RWPE2 (cell line): ENCODE measurements around the gene ZNF57.
"Not testable (repeated sequence)": the region's sequence is repeated elsewhere in the genome, so short reads cannot be mapped to it uniquely, and the experiment has no call there.

ENCODE experiments used
- ATAC-seq: fragments of 200-7000 bp; cut with Tn5 transposase; 3 replicates; pipeline ENCODE4 v1.9.1; 2021; ENCODE audit warnings: low read depth
- DNase-seq: peaks from one replicate; pipeline ENCODE4 v3.0.0-alpha.2; 2020; ENCODE audit warnings: low spot score
- H3K27ac ChIP-seq: fragments of 450-650 bp; 2 replicates; pipeline ENCODE4 v1.5.1; 2017; ENCODE audit warnings: mild to moderate bottlenecking; ENCODE audit not compliant: poor library complexity, severe bottlenecking
- H3K27me3 ChIP-seq: fragments of 250-450 bp; sonication (Bioruptor Pico); 2 replicates; pipeline ENCODE4 v1.5.1; 2021; ENCODE audit warnings: mild to moderate bottlenecking, moderate library complexity; ENCODE audit not compliant: insufficient read depth, poor library complexity, severe bottlenecking
- H3K36me3 ChIP-seq: fragments of 250-450 bp; sonication (Bioruptor Pico); 2 replicates; pipeline ENCODE4 v1.5.1; 2020; ENCODE audit warnings: low read depth, mild to moderate bottlenecking, moderate library complexity
- H3K4me1 ChIP-seq: fragments of 250-450 bp; sonication (Bioruptor Pico); 2 replicates; pipeline ENCODE4 v1.5.1; 2021; ENCODE audit warnings: mild to moderate bottlenecking, moderate library complexity; ENCODE audit not compliant: insufficient read depth, poor library complexity, severe bottlenecking
- H3K4me3 ChIP-seq: fragments of 250-450 bp; sonication (Bioruptor Pico); 2 replicates; pipeline ENCODE4 v1.5.1; 2021; ENCODE audit warnings: mild to moderate bottlenecking, moderate library complexity; ENCODE audit not compliant: severe bottlenecking
- H3K9me3 ChIP-seq: fragments of 250-450 bp; sonication (Bioruptor Pico); 2 replicates; pipeline ENCODE4 v1.5.1; 2021; ENCODE audit warnings: mild to moderate bottlenecking, moderate library complexity; ENCODE audit not compliant: severe bottlenecking
- TF ChIP-seq, protein P1 (sequence below): fragments of 450-650 bp; IDR thresholded peaks from one replicate; pipeline ENCODE4 v1.5.1; 2017; ENCODE audit warnings: mild to moderate bottlenecking, moderate library complexity; ENCODE audit not compliant: poor library complexity, severe bottlenecking

Gene ZNF57

DNA sequence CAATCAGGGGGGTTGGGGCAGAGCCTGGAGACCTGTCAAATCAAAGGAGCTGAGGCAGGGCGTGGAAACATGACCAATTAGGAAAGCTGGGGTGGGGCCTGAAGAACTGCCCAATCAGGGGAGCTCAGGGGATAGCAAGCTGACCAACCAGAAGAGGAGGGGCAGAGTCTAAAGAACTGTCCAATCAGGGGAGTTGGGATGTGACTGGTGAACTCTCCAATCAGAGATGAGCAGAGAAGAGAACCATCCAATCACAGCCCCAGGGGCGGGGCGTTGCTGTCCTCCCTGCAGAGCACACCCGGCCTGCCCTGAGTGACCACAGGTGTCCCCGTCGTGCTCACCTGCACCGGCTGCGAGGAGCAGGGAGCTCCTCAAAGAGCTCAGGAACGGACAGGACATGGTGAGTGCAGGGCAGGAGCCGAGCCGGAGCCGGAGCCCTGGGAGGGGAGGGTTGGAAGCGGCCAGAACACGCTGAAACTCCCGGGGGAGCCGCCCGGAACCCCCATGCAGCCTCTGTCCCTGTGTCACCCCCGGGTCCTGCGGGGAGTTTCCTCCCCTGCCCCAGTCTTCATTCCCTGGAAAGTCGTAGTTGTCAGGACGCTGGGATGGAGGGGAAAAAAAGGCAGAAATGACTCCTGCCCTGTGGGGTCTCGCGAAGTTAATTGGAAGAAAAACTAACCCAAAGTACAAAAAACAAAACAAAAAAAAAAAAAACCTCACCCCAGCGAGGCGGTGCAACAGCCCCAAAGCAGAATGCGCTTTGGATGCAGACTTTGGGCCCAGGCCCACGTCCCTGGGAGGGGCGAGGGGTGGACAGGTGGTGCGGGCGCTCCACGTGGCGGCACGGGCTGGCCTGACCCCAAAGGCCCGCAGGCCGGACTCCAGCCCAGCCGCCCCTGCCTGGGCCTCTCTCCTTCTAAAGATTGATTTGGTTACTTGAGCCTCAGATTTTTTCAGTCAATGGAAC, 33.4 kb upstream of the ZNF57 start, which contains the start of gene ZNF556:
Gene ZNF556 (plus strand): TSS at position 311 of the 967 bp plus-strand sequence. CDS start 87 bp downstream, at position 398.
- H3K4me1 ChIP-seq, result no peaks in the 10 kb centered on the region
- TF ChIP-seq, protein P1, sequence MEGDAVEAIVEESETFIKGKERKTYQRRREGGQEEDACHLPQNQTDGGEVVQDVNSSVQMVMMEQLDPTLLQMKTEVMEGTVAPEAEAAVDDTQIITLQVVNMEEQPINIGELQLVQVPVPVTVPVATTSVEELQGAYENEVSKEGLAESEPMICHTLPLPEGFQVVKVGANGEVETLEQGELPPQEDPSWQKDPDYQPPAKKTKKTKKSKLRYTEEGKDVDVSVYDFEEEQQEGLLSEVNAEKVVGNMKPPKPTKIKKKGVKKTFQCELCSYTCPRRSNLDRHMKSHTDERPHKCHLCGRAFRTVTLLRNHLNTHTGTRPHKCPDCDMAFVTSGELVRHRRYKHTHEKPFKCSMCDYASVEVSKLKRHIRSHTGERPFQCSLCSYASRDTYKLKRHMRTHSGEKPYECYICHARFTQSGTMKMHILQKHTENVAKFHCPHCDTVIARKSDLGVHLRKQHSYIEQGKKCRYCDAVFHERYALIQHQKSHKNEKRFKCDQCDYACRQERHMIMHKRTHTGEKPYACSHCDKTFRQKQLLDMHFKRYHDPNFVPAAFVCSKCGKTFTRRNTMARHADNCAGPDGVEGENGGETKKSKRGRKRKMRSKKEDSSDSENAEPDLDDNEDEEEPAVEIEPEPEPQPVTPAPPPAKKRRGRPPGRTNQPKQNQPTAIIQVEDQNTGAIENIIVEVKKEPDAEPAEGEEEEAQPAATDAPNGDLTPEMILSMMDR, result no peak
- ATAC-seq (no peak), DNase-seq (no peak)
- no peak within 1 kb of the TSS for H3K27ac ChIP-seq
- no peaks in the 10 kb centered on the region for H3K9me3 ChIP-seq
- H3K27me3 ChIP-seq, result no peaks in the 10 kb centered on the region
- H3K36me3 ChIP-seq, result no peaks in the 10 kb centered on the region
- no peak within 1 kb of the TSS for H3K4me3 ChIP-seq

DNA sequence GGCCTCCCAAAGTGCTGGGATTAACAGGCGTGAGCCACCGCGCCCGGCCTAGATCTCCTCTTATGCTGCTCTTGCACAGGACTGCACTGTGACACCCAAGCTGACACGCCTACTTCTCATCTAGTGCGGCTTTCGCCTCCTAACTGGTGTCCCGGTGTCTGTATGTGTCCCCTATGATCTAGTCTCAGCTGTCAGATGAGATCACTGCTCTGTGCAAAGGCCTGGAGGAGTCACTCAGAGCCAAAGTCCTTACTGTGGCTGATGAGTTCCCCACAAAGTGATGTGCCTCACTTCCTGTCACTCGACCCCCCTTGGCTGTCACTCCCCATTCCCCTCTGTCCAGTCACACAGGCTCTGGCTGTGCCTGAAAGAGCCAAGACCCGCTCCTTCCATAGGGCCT, 31.1 kb upstream of the ZNF57 start:
- DNase-seq, result no peak
- Histone ChIP-seq H3K27me3 (no peaks in the 10 kb centered on the region), H3K36me3 (no peaks in the 10 kb centered on the region), H3K27ac (no peak overlapping the region), H3K4me3 (no peak overlapping the region), H3K9me3 (no peaks in the 10 kb centered on the region), H3K4me1 (no peaks in the 10 kb centered on the region)
- TF ChIP-seq, protein P1, result no peak
- ATAC-seq, result no peak

DNA sequence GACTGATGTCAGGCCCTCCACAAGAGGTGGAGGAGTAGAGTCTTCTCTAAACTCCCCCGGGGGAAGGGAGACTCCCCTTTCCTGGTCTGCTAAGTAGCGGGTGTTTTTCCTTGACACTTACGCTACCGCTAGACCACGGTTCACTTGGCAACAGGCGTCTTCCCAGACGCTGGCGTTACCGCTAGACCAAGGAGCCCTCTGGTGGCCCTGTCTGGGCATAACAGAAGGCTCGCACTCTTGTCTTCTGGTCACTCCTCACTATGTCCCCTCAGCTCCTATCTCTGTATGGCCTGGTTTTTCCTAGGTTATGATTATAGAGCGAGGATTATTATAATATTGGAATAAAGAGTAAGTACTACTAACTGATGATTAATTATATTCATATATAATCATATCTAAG, 28.6 kb upstream of the ZNF57 start:
- DNase-seq, H3K36me3 ChIP-seq, H3K9me3 ChIP-seq, H3K4me1 ChIP-seq, H3K27me3 ChIP-seq, ATAC-seq, H3K4me3 ChIP-seq, H3K27ac ChIP-seq: not testable (repeated sequence)
- TF ChIP-seq, protein P1, result peak; percentile 46

DNA sequence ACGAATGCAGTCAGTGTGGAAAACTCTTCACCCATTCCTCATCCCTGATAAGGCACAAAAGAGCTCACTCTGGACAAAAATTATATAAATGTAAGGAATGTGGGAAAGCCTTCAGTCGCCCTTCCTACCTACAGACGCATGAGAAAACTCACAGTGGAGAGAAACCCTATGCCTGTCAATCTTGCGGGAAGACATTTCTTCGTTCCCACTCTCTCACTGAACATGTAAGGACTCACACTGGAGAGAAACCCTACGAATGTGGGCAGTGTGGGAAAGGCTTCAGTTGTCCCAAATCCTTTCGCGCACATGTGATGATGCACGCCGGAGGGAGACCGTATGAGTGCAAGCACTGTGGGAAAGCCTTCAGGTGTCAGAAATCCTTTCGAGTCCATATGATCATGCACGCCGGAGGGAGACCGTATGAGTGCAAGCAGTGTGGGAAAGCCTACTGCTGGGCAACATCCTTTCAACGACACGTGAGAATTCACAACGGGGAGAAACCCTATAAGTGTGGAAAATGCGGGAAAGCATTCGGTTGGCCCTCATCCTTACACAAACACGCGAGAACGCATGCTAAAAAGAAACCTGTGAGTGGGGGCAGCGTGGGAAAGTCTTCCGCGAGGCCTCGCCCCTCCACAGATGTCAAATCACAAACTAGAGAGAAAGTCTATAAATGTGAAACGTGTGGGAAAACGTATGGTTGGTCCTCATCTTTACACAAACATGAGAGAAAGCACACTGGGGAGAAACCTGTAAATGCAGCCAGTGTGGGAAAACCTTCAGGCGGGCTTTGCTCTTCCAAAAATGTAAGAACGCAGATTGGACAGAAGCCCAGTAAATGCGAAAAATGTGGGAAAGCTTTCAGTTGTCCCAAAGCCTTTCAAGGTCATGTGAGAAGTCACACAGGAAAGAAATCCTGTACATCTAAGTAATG, 23.1 kb upstream of the ZNF57 start:
- Histone ChIP-seq H3K27ac (no peak overlapping the region), H3K27me3 (no peaks in the 10 kb centered on the region), H3K36me3 (no peaks in the 10 kb centered on the region), H3K4me1 (no peaks in the 10 kb centered on the region), H3K9me3 (peaks cover 8% of the 10 kb centered on the region), H3K4me3 (no peak overlapping the region)
- ATAC-seq, result no peak
- DNase-seq, result no peak
- TF ChIP-seq, protein P1, result no peak
